ENCODE results near the gene SPATA4.

DNA sequence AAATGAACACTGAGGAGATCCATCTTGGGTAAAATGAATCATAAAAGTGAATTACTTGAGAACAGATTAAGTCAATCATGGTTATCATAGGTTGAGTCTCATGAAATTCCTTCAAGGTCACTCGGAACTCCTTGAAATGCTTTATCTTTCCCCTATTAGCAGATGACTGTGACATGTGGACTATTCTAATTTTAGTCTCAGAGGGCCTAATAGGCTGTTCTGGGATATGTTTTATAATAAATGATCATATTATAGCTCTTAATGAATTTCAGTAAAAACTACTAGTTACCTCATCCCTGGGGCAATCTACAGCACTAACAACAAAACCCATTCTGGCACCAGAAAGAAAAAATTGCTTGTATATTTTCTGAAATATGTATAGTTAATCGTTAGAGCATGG lies 44.7 kb downstream of the SPATA4 start:
- TF ChIP-seq, protein P1, sequence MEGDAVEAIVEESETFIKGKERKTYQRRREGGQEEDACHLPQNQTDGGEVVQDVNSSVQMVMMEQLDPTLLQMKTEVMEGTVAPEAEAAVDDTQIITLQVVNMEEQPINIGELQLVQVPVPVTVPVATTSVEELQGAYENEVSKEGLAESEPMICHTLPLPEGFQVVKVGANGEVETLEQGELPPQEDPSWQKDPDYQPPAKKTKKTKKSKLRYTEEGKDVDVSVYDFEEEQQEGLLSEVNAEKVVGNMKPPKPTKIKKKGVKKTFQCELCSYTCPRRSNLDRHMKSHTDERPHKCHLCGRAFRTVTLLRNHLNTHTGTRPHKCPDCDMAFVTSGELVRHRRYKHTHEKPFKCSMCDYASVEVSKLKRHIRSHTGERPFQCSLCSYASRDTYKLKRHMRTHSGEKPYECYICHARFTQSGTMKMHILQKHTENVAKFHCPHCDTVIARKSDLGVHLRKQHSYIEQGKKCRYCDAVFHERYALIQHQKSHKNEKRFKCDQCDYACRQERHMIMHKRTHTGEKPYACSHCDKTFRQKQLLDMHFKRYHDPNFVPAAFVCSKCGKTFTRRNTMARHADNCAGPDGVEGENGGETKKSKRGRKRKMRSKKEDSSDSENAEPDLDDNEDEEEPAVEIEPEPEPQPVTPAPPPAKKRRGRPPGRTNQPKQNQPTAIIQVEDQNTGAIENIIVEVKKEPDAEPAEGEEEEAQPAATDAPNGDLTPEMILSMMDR (IDR thresholded peaks at IDR 0.05; ENCODE audit: poor library complexity) = no peak
- TF ChIP-seq EZH2phosphoT487 (IDR thresholded peaks at IDR 0.05; ENCODE audit: low read depth, severe bottlenecking, unreplicated experiment) (no peak), EZH2 (IDR thresholded peaks at IDR 0.05; ENCODE audit: borderline replicate concordance) (no peak)

Data from hepatocyte (in vitro differentiated cells).